RWPE2 (cell line): ENCODE results near the gene EPB41L4A.

Experiments used
- ATAC-seq: fragments of 200-7000 bp; cut with Tn5 transposase; 3 replicates; pipeline ENCODE4 v1.9.1; 2021; ENCODE audit warnings: low read depth
- DNase-seq: peaks from one replicate; pipeline ENCODE4 v3.0.0-alpha.2; 2020; ENCODE audit warnings: low spot score
- H3K27ac ChIP-seq: fragments of 450-650 bp; 2 replicates; pipeline ENCODE4 v1.5.1; 2017; ENCODE audit warnings: mild to moderate bottlenecking; ENCODE audit not compliant: poor library complexity, severe bottlenecking
- H3K27me3 ChIP-seq: fragments of 250-450 bp; sonication (Bioruptor Pico); 2 replicates; pipeline ENCODE4 v1.5.1; 2021; ENCODE audit warnings: mild to moderate bottlenecking, moderate library complexity; ENCODE audit not compliant: insufficient read depth, poor library complexity, severe bottlenecking
- H3K36me3 ChIP-seq: fragments of 250-450 bp; sonication (Bioruptor Pico); 2 replicates; pipeline ENCODE4 v1.5.1; 2020; ENCODE audit warnings: low read depth, mild to moderate bottlenecking, moderate library complexity
- H3K4me1 ChIP-seq: fragments of 250-450 bp; sonication (Bioruptor Pico); 2 replicates; pipeline ENCODE4 v1.5.1; 2021; ENCODE audit warnings: mild to moderate bottlenecking, moderate library complexity; ENCODE audit not compliant: insufficient read depth, poor library complexity, severe bottlenecking
- H3K4me3 ChIP-seq: fragments of 250-450 bp; sonication (Bioruptor Pico); 2 replicates; pipeline ENCODE4 v1.5.1; 2021; ENCODE audit warnings: mild to moderate bottlenecking, moderate library complexity; ENCODE audit not compliant: severe bottlenecking
- H3K9me3 ChIP-seq: fragments of 250-450 bp; sonication (Bioruptor Pico); 2 replicates; pipeline ENCODE4 v1.5.1; 2021; ENCODE audit warnings: mild to moderate bottlenecking, moderate library complexity; ENCODE audit not compliant: severe bottlenecking
- CTCF ChIP-seq: fragments of 450-650 bp; IDR thresholded peaks from one replicate; pipeline ENCODE4 v1.5.1; 2017; ENCODE audit warnings: mild to moderate bottlenecking, moderate library complexity; ENCODE audit not compliant: poor library complexity, severe bottlenecking

The EPB41L4A gene

GRCh38 chr5:112126982-112127381 lies 292.1 kb downstream of the EPB41L4A start:
- ATAC-seq: no peak
- H3K4me1 ChIP-seq: no peaks in the 10 kb centered on the region
- no peak for DNase-seq
- H3K27me3 ChIP-seq: no peaks in the 10 kb centered on the region
- H3K36me3 ChIP-seq: no peaks in the 10 kb centered on the region
- TF ChIP-seq CTCF: no peak
- H3K4me3 ChIP-seq: no peak overlapping the region
- H3K27ac ChIP-seq: no peak overlapping the region
- no peaks in the 10 kb centered on the region for H3K9me3 ChIP-seq

- no peaks in the 10 kb centered on the region for H3K4me1 ChIP-seq
- H3K4me3 ChIP-seq: no peak overlapping the region
- no peaks in the 10 kb centered on the region for H3K9me3 ChIP-seq
- H3K36me3 ChIP-seq: no peaks in the 10 kb centered on the region
- ATAC-seq: no peak
- no peak for TF ChIP-seq CTCF
- H3K27ac ChIP-seq: no peak overlapping the region
- no peak for DNase-seq
- H3K27me3 ChIP-seq: no peaks in the 10 kb centered on the region
Measured at GRCh38 chr5:112125903-112126302, 293.2 kb downstream of the EPB41L4A start.

GRCh38 chr5:112124788-112125187 lies 294.3 kb downstream of the EPB41L4A start:
- Histone ChIP-seq H3K27ac (no peak overlapping the region), H3K27me3 (no peaks in the 10 kb centered on the region), H3K4me3 (no peak overlapping the region), H3K4me1 (no peaks in the 10 kb centered on the region), H3K9me3 (no peaks in the 10 kb centered on the region), H3K36me3 (no peaks in the 10 kb centered on the region)
- DNase-seq (no peak), ATAC-seq (no peak)
- no peak for TF ChIP-seq CTCF

- H3K36me3 ChIP-seq: no peaks in the 10 kb centered on the region
- no peak overlapping the region for H3K27ac ChIP-seq
- no peaks in the 10 kb centered on the region for H3K4me1 ChIP-seq
- DNase-seq: no peak
- H3K4me3 ChIP-seq: no peak overlapping the region
- H3K27me3 ChIP-seq: no peaks in the 10 kb centered on the region
- no peak for ATAC-seq
- no peak for TF ChIP-seq CTCF
- no peaks in the 10 kb centered on the region for H3K9me3 ChIP-seq
Measured at GRCh38 chr5:112123086-112123485, 296.0 kb downstream of the EPB41L4A start.

GRCh38 chr5:112122353-112122752 lies 296.7 kb downstream of the EPB41L4A start:
- TF ChIP-seq CTCF: no peak
- ATAC-seq: no peak
- Histone ChIP-seq H3K4me3 (no peak overlapping the region), H3K27ac (no peak overlapping the region), H3K9me3 (no peaks in the 10 kb centered on the region), H3K36me3 (no peaks in the 10 kb centered on the region), H3K4me1 (no peaks in the 10 kb centered on the region), H3K27me3 (no peaks in the 10 kb centered on the region)
- no peak for DNase-seq
